OCI-LY1 (cell line): Measurements from ENCODE around the gene SLC22A2.
"Not testable (repeated sequence)": the region's sequence is repeated elsewhere in the genome, so short reads cannot be mapped to it uniquely, and the experiment has no call there.

Source experiments
- H2AFZ ChIP-seq: fragments of 200-600 bp; sonication (generic), shearing (Covaris generic); 2 replicates; pipeline ENCODE4 v1.6.0; 2014; ENCODE audit warnings: antibody characterized with exemption, mild to moderate bottlenecking, low read length
- H3F3A ChIP-seq: fragments of 200-600 bp; sonication (generic), shearing (Covaris generic); 2 replicates; pipeline ENCODE4 v1.6.0; 2014; ENCODE audit warnings: mild to moderate bottlenecking, antibody characterized with exemption, low read length, moderate library complexity; ENCODE audit not compliant: insufficient read depth
- H3K27ac ChIP-seq: fragments of 200-600 bp; sonication (generic); 2 replicates; pipeline ENCODE4 v1.5.1; 2014; ENCODE audit warnings: low read length, mixed run types, mild to moderate bottlenecking, low read depth; ENCODE audit not compliant: poor library complexity, severe bottlenecking
- H3K27me3 ChIP-seq: fragments of 200-600 bp; sonication (generic); 2 replicates; pipeline ENCODE4 v1.6.0; 2014; ENCODE audit warnings: antibody characterized with exemption, mild to moderate bottlenecking, low read length, moderate library complexity; ENCODE audit not compliant: insufficient read depth
- H3K36me3 ChIP-seq: fragments of 200-600 bp; sonication (generic); 2 replicates; pipeline ENCODE4 v1.6.1; 2014; ENCODE audit warnings: mild to moderate bottlenecking, antibody characterized with exemption, low read length, moderate library complexity, mixed read lengths; ENCODE audit not compliant: insufficient read depth
- H3K4me1 ChIP-seq: fragments of 200-600 bp; sonication (generic); 2 replicates; pipeline ENCODE4 v1.5.1; 2014; ENCODE audit warnings: mild to moderate bottlenecking, low read length, moderate library complexity; ENCODE audit not compliant: insufficient read depth, severe bottlenecking
- H3K4me2 ChIP-seq: fragments of 200-600 bp; sonication (generic), shearing (Covaris generic); 2 replicates; pipeline ENCODE4 v1.6.1; 2014; ENCODE audit warnings: low read length
- H3K4me3 ChIP-seq: fragments of 200-600 bp; sonication (generic); 2 replicates; pipeline ENCODE4 v1.5.1; 2014; ENCODE audit warnings: low read length, low read depth, mild to moderate bottlenecking, mixed read lengths; ENCODE audit not compliant: poor library complexity, severe bottlenecking
- H3K79me2 ChIP-seq: fragments of 200-600 bp; shearing (Covaris generic); 2 replicates; pipeline ENCODE4 v1.6.1; 2016; ENCODE audit warnings: mixed run types, low read length, mixed read lengths; ENCODE audit not compliant: insufficient read depth
- H3K9ac ChIP-seq: fragments of 200-600 bp; sonication (generic), shearing (Covaris generic); 2 replicates; pipeline ENCODE4 v1.6.1; 2014; ENCODE audit warnings: mild to moderate bottlenecking, low read length, mixed read lengths
- H3K9me2 ChIP-seq: fragments of 200-600 bp; sonication (generic), shearing (Covaris generic); 2 replicates; pipeline ENCODE4 v1.6.1; 2014; ENCODE audit warnings: low read depth, mild to moderate bottlenecking, low read length, mixed read lengths
- H3K9me3 ChIP-seq: fragments of 200-600 bp; shearing (Covaris generic); 2 replicates; pipeline ENCODE4 v1.6.1; 2014; ENCODE audit warnings: low read length, mixed read lengths
- H4K20me1 ChIP-seq: fragments of 200-600 bp; sonication (generic), shearing (Covaris generic); 2 replicates; pipeline ENCODE4 v1.6.0; 2016; ENCODE audit warnings: mild to moderate bottlenecking, low read length; ENCODE audit not compliant: insufficient read depth
- EZH2 ChIP-seq: fragments of 200-600 bp; sonication (generic), shearing (Covaris generic); IDR thresholded peaks from 2 replicates; pipeline ENCODE4 v1.8.0; 2017; ENCODE audit warnings: borderline replicate concordance, mixed run types, mild to moderate bottlenecking, antibody characterized with exemption, low read length, moderate library complexity, mixed read lengths
- TF ChIP-seq, protein P1 (sequence below): fragments of 200-600 bp; sonication (generic), shearing (Covaris generic); IDR thresholded peaks from 2 replicates; pipeline ENCODE4 v1.5.1; 2017; ENCODE audit warnings: mild to moderate bottlenecking, antibody characterized with exemption, low read length, moderate library complexity, mixed read lengths

Gene SLC22A2

DNA sequence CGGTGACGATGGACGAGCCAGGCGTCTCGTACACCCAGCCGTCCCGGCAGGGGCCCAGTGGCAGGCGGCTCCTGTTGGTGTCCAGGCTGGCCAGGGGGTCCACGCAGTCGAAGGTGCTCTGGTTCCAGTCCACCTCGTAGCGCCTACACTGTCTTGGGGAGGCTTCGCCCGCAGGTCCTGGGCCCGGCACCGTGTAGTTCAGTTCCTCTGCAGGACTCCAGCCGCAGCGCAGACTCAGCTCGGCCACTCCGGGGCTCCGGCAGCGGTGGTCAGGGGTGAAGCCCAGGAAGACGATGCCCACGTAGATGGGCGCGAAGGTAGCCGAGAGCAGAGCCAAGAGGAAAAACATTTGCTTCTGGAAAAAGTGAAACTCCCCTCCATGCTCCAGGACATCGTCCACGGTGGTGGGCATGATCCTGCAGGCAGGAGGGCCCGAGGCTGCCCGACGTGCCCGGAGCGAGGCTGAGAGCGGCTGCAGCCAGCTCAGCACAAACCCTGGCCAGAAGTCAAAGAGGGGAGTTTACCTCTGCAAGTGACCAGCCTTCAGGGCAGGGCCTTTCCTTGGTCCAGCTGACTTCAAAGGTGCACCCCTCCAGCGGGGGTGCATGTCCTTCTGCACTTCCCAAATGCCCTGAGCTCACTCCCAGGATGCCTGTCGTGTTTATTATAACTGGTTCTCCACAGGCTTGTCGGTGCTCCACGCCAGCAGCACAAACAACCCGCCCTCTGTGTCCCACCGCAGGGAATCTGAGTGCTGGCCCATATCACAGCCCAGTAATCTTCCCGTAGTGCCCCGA lies at the start of gene SLC22A2:
Gene SLC22A2, minus strand, starts transcription at position 476 of the 797 bp plus-strand sequence. Its CDS starts 64 bp downstream, at position 412.
- H3K79me2 ChIP-seq: no peaks in the 10 kb centered on the region
- H3K4me2 ChIP-seq: no peak within 1 kb of the TSS
- no peaks in the 10 kb centered on the region for H3K36me3 ChIP-seq
- TF ChIP-seq, protein P1, sequence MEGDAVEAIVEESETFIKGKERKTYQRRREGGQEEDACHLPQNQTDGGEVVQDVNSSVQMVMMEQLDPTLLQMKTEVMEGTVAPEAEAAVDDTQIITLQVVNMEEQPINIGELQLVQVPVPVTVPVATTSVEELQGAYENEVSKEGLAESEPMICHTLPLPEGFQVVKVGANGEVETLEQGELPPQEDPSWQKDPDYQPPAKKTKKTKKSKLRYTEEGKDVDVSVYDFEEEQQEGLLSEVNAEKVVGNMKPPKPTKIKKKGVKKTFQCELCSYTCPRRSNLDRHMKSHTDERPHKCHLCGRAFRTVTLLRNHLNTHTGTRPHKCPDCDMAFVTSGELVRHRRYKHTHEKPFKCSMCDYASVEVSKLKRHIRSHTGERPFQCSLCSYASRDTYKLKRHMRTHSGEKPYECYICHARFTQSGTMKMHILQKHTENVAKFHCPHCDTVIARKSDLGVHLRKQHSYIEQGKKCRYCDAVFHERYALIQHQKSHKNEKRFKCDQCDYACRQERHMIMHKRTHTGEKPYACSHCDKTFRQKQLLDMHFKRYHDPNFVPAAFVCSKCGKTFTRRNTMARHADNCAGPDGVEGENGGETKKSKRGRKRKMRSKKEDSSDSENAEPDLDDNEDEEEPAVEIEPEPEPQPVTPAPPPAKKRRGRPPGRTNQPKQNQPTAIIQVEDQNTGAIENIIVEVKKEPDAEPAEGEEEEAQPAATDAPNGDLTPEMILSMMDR: no peak
- TF ChIP-seq EZH2: no peak
- H3K27ac ChIP-seq: no peak within 1 kb of the TSS
- H4K20me1 ChIP-seq: no peaks in the 10 kb centered on the region
- H3K9me3 ChIP-seq: no peaks in the 10 kb centered on the region
- no peak within 1 kb of the TSS for H3K9ac ChIP-seq
- H2AFZ ChIP-seq: no peak within 1 kb of the TSS
- H3K4me3 ChIP-seq: no peak within 1 kb of the TSS
- no peaks in the 10 kb centered on the region for H3K4me1 ChIP-seq
- no peaks in the 10 kb centered on the region for H3F3A ChIP-seq
- no peaks in the 10 kb centered on the region for H3K9me2 ChIP-seq
- H3K27me3 ChIP-seq: no peaks in the 10 kb centered on the region

DNA sequence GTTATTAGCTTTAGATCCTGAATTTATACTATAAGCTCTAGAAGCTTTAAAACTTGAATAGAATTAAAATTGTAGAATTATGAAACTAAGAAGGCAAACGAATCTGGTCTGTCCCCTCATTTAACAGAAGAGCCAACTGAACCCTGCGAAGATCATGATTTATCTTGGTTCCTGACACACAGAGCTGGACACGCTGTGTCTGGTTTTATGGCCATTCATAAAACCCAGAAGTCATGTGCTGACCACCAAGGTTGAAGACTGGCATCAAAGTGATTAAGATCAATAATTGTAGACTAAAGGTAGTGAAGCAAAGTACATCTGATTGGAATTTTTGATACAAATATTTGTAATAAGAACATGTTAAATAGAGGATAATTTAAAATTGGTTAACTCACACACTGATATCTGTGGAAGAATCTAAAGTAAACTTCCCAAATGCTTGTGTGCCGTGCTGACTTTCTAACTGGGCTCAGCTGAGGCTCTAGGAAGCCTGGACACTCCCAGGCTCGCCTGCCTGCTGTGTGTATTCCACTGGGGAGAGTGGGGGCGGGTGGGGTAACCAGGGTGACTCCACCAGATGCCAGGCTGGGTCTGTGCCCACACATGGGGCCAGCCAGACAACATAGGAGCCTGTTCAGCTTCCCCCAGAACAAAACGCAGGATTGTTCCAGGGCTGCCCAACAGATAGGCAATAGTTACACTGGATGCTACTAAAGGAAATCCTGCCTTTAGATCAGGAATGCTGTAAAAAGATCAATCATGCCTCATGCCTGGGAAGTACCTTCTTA lies 47.5 kb upstream of the SLC22A2 start:
- H2AFZ ChIP-seq: no peak overlapping the region

DNA sequence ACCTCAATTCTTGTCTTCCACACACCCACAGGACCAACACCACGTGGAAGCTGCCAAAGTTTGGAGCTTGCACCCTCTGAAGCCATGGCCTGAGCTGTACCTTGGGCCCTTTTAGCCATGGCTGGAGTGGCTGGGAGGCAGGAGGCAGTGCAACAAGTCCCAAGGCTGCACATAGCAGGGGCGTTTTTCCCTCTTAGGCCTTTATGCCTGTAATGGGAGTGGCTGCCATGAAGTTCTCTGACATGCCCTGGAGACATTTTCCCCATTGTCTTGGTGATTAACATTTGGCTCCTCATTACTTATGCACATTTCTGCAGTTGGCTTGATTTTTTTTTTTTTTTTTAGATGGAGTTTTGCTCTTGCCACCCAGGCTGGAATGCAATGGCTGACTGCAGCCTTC lies 45.2 kb upstream of the SLC22A2 start:
- no peak overlapping the region for H3K4me2 ChIP-seq
- H3K4me1 ChIP-seq: no peaks in the 10 kb centered on the region
- no peaks in the 10 kb centered on the region for H3K36me3 ChIP-seq
- H3K27me3 ChIP-seq: no peaks in the 10 kb centered on the region
- H3K9me2 ChIP-seq: no peaks in the 10 kb centered on the region
- TF ChIP-seq, protein P1: no peak
- TF ChIP-seq EZH2: no peak
- no peak overlapping the region for H3K27ac ChIP-seq
- H3F3A ChIP-seq: no peaks in the 10 kb centered on the region
- no peaks in the 10 kb centered on the region for H4K20me1 ChIP-seq
- no peak overlapping the region for H3K4me3 ChIP-seq
- H3K9ac ChIP-seq: no peak overlapping the region
- H3K9me3 ChIP-seq: no peaks in the 10 kb centered on the region
- no peak overlapping the region for H2AFZ ChIP-seq
- no peaks in the 10 kb centered on the region for H3K79me2 ChIP-seq

More for the DNA sequence above, 47.5 kb upstream of the SLC22A2 start:
- TF ChIP-seq EZH2: no peak
- TF ChIP-seq, protein P1: no peak
- no peaks in the 10 kb centered on the region for H3K4me1 ChIP-seq
- no peak overlapping the region for H3K4me3 ChIP-seq
- H3F3A ChIP-seq: no peaks in the 10 kb centered on the region
- H4K20me1 ChIP-seq: no peaks in the 10 kb centered on the region
- H3K9ac ChIP-seq: no peak overlapping the region
- H3K4me2 ChIP-seq: no peak overlapping the region
- no peaks in the 10 kb centered on the region for H3K27me3 ChIP-seq
- H3K9me3 ChIP-seq: 0 out of 2 replicates have a peak, but pooled peaks cover 5% of the 10 kb centered on the region
- H3K79me2 ChIP-seq: no peaks in the 10 kb centered on the region
- no peaks in the 10 kb centered on the region for H3K9me2 ChIP-seq
- H3K36me3 ChIP-seq: no peaks in the 10 kb centered on the region
- no peak overlapping the region for H3K27ac ChIP-seq

DNA sequence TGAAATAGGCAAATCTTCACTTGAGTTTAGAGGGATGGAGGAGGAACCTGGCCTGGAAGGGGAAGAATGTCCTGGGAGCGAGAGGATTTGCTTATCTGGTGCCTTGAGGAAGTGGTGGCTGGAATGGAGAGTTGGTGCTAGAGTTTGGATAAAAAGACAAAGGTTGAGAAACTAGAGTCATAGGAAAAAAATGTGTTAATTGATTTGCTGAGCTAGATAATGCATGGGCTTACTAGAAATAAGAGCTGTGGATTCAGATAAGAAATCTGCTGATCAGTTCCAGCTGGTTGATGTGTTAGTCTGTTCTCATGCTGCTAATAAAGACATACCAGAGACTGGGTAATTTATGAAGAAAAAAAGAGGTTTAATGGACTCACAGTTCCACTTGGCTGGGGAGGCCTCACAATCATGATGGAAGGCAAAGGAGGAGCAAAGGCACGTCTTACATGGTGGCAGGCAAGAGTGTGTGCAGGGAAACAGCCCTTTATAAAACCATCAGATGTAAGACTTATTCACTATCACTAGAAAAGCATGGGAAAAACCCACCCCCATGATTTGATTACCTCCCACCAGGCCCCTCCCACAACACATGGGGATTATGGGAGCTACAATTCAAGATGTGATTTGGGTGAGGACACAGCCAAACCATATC lies 43.9 kb upstream of the SLC22A2 start:
- not testable (repeated sequence) for H3K4me2 ChIP-seq, H3K4me1 ChIP-seq, H3K9ac ChIP-seq, H3K9me3 ChIP-seq, H3K9me2 ChIP-seq, H4K20me1 ChIP-seq, H3K79me2 ChIP-seq, H3K27me3 ChIP-seq, H3K4me3 ChIP-seq, H2AFZ ChIP-seq, H3K36me3 ChIP-seq, H3K27ac ChIP-seq, H3F3A ChIP-seq
